Ovary (tissue), 9 donors: ENCODE data around the gene BRD2. TPM values are rescaled to one million over a fixed set of nuclear protein-coding genes. Genes with fewer than 3 reads are reported as not detected.

ENCODE experiments used
- DNase-seq, 5 donors: peaks; one replicate each; pipeline ENCODE4 v3.0.0-alpha.2; 2019 to 2020
- H3K27ac ChIP-seq, 2 donors: fragments of 200-600 bp; one replicate each; pipeline versions ENCODE4 v1.5.1 to v1.8.0; 2019 to 2022
- H3K27me3 ChIP-seq: fragments of 200-600 bp; one replicate; pipeline ENCODE4 v1.8.0; 2022
- H3K36me3 ChIP-seq: fragments of 200-600 bp; sonication (generic); one replicate; pipeline ENCODE4 v1.5.1; 2019
- H3K4me1 ChIP-seq: one replicate; pipeline ENCODE4 v1.8.1; 2013; ENCODE audit warnings: mild to moderate bottlenecking, moderate library complexity; ENCODE audit not compliant: insufficient read depth
- H3K4me3 ChIP-seq: fragments of 200-600 bp; sonication (generic); one replicate; pipeline ENCODE4 v1.5.1; 2017
- H3K9me3 ChIP-seq, 2 donors: fragments of 200-600 bp in 1 of 2; sonication (generic) in 1 of 2; one replicate each; pipeline versions ENCODE4 v1.5.1 to v1.8.1; 2013 to 2019; ENCODE audit warnings: mild to moderate bottlenecking in 1 of 2, moderate library complexity in 1 of 2
- CTCF ChIP-seq, 3 donors: fragments of 450-650 bp in 2 of 3; fragments of 200-600 bp in 1 of 3; IDR thresholded peaks; one replicate each; pipeline versions ENCODE4 v1.5.1 to v1.8.0; 2016 to 2022; ENCODE audit warnings: antibody characterized with exemption in 3 of 3, mild to moderate bottlenecking in 1 of 3
- EP300 ChIP-seq: sonication (generic); formaldehyde crosslinking; IDR thresholded peaks from one replicate; pipeline ENCODE4 v1.6.1; 2017; ENCODE audit warnings: antibody characterized with exemption
- POLR2A ChIP-seq: fragments of 450-650 bp; IDR thresholded peaks from one replicate; pipeline ENCODE4 v1.6.1; 2017; ENCODE audit warnings: antibody characterized with exemption, mild to moderate bottlenecking, moderate library complexity
- WGBS, 3 donors: extraction: QIAGEN DNeasy Blood & Tissue Kit in 1 of 3; methylation state at CpG; one replicate each; pipeline versions ENCODE4 v1.1.5 to v1.1.7; 2013 to 2017; 5-methylcytosine and 5-hydroxymethylcytosine counted together
- intact Hi-C, 4 donors: fragments of 100-400 bp; cut with DNase I; formaldehyde crosslinking; loops; one replicate each; pipeline versions ENCODE4 v1.11.0 to v1.15.1; 2022 to 2023
- polyA plus RNA-seq, 2 donors: library from polyadenylated mRNA; stranded (reverse); fragments of 200-250 nt in 1 of 2; fragments of 350-450 nt in 1 of 2; fragmentation: Illumina TruSeq in 1 of 2; extraction: RNeasy Lipid Tissue Mini Kit (QIAGEN cat#74804) in 1 of 2; gene quantifications; one replicate each; pipeline ENCODE4 v1.2.3, GENCODE V29; 2013 to 2014
- total RNA-seq, 7 donors: library from RNA; depleted of rRNA in 2 of 7; stranded (reverse); fragments of >200 nt in 2 of 7; fragmentation: NEBNext Ultra II Directional in 3 of 7; extraction: Animal tissue kit (Norgen Biotek cat#: 25700) in 3 of 7; gene quantifications; one replicate each; pipeline versions ENCODE4 v1.1.0 to v1.2.4, GENCODE V29; 2016 to 2023
- donor health status: DM: no; HTN: no; CAD: no; lungs with moderate emphysema.
- donor health status: DM: no; HTN: no; CAD: no.
- donor health status: Bipolar disorder and iron deficiency.
- donor health status: DM: yes; HTN: yes; CAD: no.
- donor health status: DM: no; HTN: no; CAD: no.
- donor health status: DM: yes; HTN: yes; CAD: no.

BRD2 gene
- total and polyA plus RNA-seq, 9 donors: 106 to 301 (median 163) TPM

GRCh38 chr6:32983964-32984621, 15.7 kb downstream of the BRD2 start:
- Histone ChIP-seq H3K27me3 (no peaks in the 10 kb centered on the region), H3K9me3 (no peaks in the 10 kb centered on the region), H3K36me3 (peaks cover 3% of the 10 kb centered on the region), H3K4me3 (no peak overlapping the region), H3K27ac (no peak overlapping the region), H3K4me1 (peaks cover 1% of the 10 kb centered on the region)
- DNase-seq: no peak
- WGBS, 3 donors: 23 to 28% (median 25%) methylated on average over 3 of the region's 3 CpGs
- intact Hi-C loops: loop anchor here (2.0 to 5.0 kb wide), 5 partner anchors 47 to 99 kb away; no protein-coding TSS in a partner anchor
- no peak for TF ChIP-seq POLR2A
- TF ChIP-seq EP300: no peak
- no peak for TF ChIP-seq CTCF (IDR thresholded peaks at IDR 0.05)

GRCh38 chr6:32984622-32985389, 16.4 kb downstream of the BRD2 start:
- no peaks in the 10 kb centered on the region for H3K9me3 ChIP-seq
- H3K27ac ChIP-seq: no peak overlapping the region
- WGBS, 3 donors: 12 to 14% (median 13%) methylated on average over 9 of the region's 9 CpGs
- intact Hi-C loops: loop anchor here (2.0 to 5.0 kb wide), 5 partner anchors 48 to 100 kb away; no protein-coding TSS in a partner anchor
- TF ChIP-seq CTCF (IDR thresholded peaks at IDR 0.05): peak; percentile 69 to 83 (median 78)
- TF ChIP-seq POLR2A: no peak
- peaks cover 1% of the 10 kb centered on the region for H3K4me1 ChIP-seq
- H3K36me3 ChIP-seq: peaks cover 3% of the 10 kb centered on the region
- no peak overlapping the region for H3K4me3 ChIP-seq
- H3K27me3 ChIP-seq: no peaks in the 10 kb centered on the region
- DNase-seq: peak; percentile 83 to 93 (median 92)

GRCh38 chr6:32989368-32989767, 21.0 kb downstream of the BRD2 start:
- Histone ChIP-seq H3K9me3 (no peaks in the 10 kb centered on the region), H3K27ac (no peak overlapping the region), H3K27me3 (no peaks in the 10 kb centered on the region), H3K4me1 (no peaks in the 10 kb centered on the region), H3K36me3 (no peaks in the 10 kb centered on the region), H3K4me3 (no peak overlapping the region)
- TF ChIP-seq POLR2A (no peak), EP300 (no peak), CTCF (IDR thresholded peaks at IDR 0.05) (no peak)
- intact Hi-C loops: no loop called here
- no peak for DNase-seq
- 86 to 88% (median 87%) methylated on average over 1 of the region's 1 CpG for WGBS, 3 donors

GRCh38 chr6:32991972-32992371, 23.6 kb downstream of the BRD2 start:
- H3K27me3 ChIP-seq: no peaks in the 10 kb centered on the region
- intact Hi-C loops: no loop called here
- H3K27ac ChIP-seq: no peak overlapping the region
- no peaks in the 10 kb centered on the region for H3K9me3 ChIP-seq
- no peaks in the 10 kb centered on the region for H3K4me1 ChIP-seq
- no peak for TF ChIP-seq POLR2A
- TF ChIP-seq EP300: no peak
- TF ChIP-seq CTCF (IDR thresholded peaks at IDR 0.05): no peak
- H3K4me3 ChIP-seq: no peak overlapping the region
- WGBS, 3 donors: 67 to 77% (median 68%) methylated on average over 4 of the region's 4 CpGs
- no peaks in the 10 kb centered on the region for H3K36me3 ChIP-seq
- DNase-seq: no peak
